DOHH2 (cell line): ENCODE data around the gene ENPP6.

ENCODE experiments used
- H3F3A ChIP-seq: fragments of 200-600 bp; sonication (generic), shearing (Covaris generic); 2 replicates; pipeline ENCODE4 v1.6.0; 2016; ENCODE audit warnings: antibody characterized with exemption, mild to moderate bottlenecking; ENCODE audit not compliant: control insufficient read depth, insufficient read depth
- H3K27ac ChIP-seq: fragments of 200-600 bp; sonication (generic); 2 replicates; pipeline ENCODE4 v1.5.1; 2014; ENCODE audit warnings: low read depth, mild to moderate bottlenecking, low read length, moderate library complexity
- H3K27me3 ChIP-seq: fragments of 200-600 bp; sonication (generic); 2 replicates; pipeline ENCODE4 v1.6.1; 2014; ENCODE audit warnings: mild to moderate bottlenecking, low read length, mixed read lengths; ENCODE audit not compliant: control insufficient read depth
- H3K36me3 ChIP-seq: fragments of 200-600 bp; sonication (generic); 2 replicates; pipeline ENCODE4 v1.6.1; 2014; ENCODE audit warnings: mild to moderate bottlenecking, low read length, moderate library complexity, mixed read lengths; ENCODE audit not compliant: control insufficient read depth
- H3K4me1 ChIP-seq: fragments of 200-600 bp; sonication (generic); 2 replicates; pipeline ENCODE4 v1.6.1; 2014; ENCODE audit warnings: mild to moderate bottlenecking, low read length, mixed read lengths; ENCODE audit not compliant: control insufficient read depth
- H3K4me2 ChIP-seq: fragments of 200-600 bp; sonication (generic); 2 replicates; pipeline ENCODE4 v1.6.0; 2014; ENCODE audit warnings: mild to moderate bottlenecking, low read length, moderate library complexity
- H3K4me3 ChIP-seq: fragments of 200-600 bp; sonication (generic); 2 replicates; pipeline ENCODE4 v1.5.1; 2014; ENCODE audit warnings: mild to moderate bottlenecking, low read length, mixed read lengths
- H3K79me2 ChIP-seq: fragments of 200-600 bp; sonication (generic); 2 replicates; pipeline ENCODE4 v1.6.1; 2014; ENCODE audit warnings: mild to moderate bottlenecking, low read length, mixed read lengths; ENCODE audit not compliant: control insufficient read depth
- H3K9me2 ChIP-seq: fragments of 200-600 bp; sonication (generic); replicated peaks from 2 replicates; pipeline ENCODE4 v1.6.1; 2014; ENCODE audit warnings: mild to moderate bottlenecking, low read length, mixed read lengths; ENCODE audit not compliant: control insufficient read depth
- H3K9me3 ChIP-seq: fragments of 200-600 bp; sonication (generic); 2 replicates; pipeline ENCODE4 v1.6.1; 2014; ENCODE audit warnings: antibody characterized with exemption, low read length, mixed read lengths; ENCODE audit not compliant: control insufficient read depth, insufficient read depth
- H4K20me1 ChIP-seq: fragments of 200-600 bp; sonication (generic); 2 replicates; pipeline ENCODE4 v1.6.0; 2014; ENCODE audit warnings: low read depth, mild to moderate bottlenecking, antibody characterized with exemption, low read length, moderate library complexity; ENCODE audit not compliant: control insufficient read depth, insufficient read depth
- EZH2phosphoT487 ChIP-seq: fragments of 200-600 bp; sonication (generic); IDR thresholded peaks from 2 replicates; pipeline ENCODE4 v1.6.1; 2017; ENCODE audit warnings: borderline replicate concordance, mild to moderate bottlenecking, antibody characterized with exemption, low read length, moderate library complexity, mixed read lengths
- TF ChIP-seq, protein P1 (sequence below): fragments of 200-600 bp; sonication (generic); IDR thresholded peaks from one replicate; pipeline ENCODE4 v1.5.1; 2014; ENCODE audit warnings: antibody characterized with exemption, mild to moderate bottlenecking, low read depth, low read length; ENCODE audit not compliant: poor library complexity, severe bottlenecking

Gene ENPP6

DNA sequence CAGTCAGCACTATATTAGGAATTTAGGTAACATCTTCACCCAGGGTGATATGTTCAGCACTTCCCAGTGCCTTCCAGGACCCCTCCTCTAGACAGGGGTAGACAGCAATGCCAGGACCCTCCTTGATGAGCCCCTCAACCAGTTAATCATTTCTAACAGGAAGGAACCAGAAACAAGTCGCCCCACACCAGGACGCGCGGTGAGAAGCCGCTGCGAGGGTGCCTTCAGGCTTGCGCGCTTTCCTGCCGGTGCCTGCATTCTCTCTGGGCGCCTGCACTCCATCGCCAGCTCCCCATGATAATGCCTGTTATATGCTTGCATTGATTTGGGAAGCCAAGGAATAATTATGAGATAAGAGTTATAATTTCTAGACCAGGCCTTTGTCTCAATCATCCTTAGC lies 116.0 kb downstream of the ENPP6 start:
- Histone ChIP-seq H4K20me1 (no peaks in the 10 kb centered on the region), H3K27me3 (no peaks in the 10 kb centered on the region), H3K9me2 (no peaks in the 10 kb centered on the region), H3K4me2 (no peak overlapping the region), H3F3A (no peaks in the 10 kb centered on the region), H3K4me3 (no peak overlapping the region), H3K4me1 (no peaks in the 10 kb centered on the region), H3K9me3 (no peaks in the 10 kb centered on the region), H3K36me3 (no peaks in the 10 kb centered on the region), H3K27ac (no peak overlapping the region), H3K79me2 (no peaks in the 10 kb centered on the region)
- TF ChIP-seq, protein P1, sequence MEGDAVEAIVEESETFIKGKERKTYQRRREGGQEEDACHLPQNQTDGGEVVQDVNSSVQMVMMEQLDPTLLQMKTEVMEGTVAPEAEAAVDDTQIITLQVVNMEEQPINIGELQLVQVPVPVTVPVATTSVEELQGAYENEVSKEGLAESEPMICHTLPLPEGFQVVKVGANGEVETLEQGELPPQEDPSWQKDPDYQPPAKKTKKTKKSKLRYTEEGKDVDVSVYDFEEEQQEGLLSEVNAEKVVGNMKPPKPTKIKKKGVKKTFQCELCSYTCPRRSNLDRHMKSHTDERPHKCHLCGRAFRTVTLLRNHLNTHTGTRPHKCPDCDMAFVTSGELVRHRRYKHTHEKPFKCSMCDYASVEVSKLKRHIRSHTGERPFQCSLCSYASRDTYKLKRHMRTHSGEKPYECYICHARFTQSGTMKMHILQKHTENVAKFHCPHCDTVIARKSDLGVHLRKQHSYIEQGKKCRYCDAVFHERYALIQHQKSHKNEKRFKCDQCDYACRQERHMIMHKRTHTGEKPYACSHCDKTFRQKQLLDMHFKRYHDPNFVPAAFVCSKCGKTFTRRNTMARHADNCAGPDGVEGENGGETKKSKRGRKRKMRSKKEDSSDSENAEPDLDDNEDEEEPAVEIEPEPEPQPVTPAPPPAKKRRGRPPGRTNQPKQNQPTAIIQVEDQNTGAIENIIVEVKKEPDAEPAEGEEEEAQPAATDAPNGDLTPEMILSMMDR: no peak
- TF ChIP-seq EZH2phosphoT487: no peak

DNA sequence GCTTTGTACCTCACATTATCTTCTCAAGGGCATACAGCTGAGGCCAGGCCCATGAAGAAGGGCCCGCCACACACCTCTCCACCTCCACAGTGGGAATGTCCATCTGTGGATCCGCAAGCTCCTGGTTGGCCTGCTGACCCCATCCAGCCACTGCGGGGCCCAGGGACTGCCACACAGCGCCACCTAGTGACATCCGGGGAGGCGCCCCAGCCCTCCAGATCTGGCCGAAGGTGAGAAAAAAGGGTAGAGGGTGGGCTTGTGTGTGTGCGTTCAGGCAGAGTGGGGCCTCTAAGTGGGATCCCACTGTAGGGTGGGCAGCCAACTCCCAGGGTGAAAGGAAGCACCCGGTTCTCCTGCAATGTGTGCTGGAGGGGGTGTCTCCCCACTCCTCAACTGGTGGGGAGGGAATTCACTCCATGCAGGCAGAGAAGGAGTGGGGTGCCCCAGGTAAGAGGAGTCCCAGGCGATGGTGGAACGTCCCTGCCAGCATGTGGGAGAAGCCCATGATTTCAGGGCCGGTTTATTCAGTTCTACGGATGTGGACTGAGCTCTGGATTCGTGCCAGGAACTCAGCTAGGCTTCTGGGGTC lies 117.3 kb downstream of the ENPP6 start:
- no peak overlapping the region for H3K27ac ChIP-seq
- no peaks in the 10 kb centered on the region for H3F3A ChIP-seq
- H3K79me2 ChIP-seq: no peaks in the 10 kb centered on the region
- no peak for TF ChIP-seq EZH2phosphoT487
- TF ChIP-seq, protein P1: peak; percentile 99
- no peak overlapping the region for H3K4me3 ChIP-seq
- H3K9me3 ChIP-seq: no peaks in the 10 kb centered on the region
- H3K4me1 ChIP-seq: no peaks in the 10 kb centered on the region
- H4K20me1 ChIP-seq: no peaks in the 10 kb centered on the region
- H3K9me2 ChIP-seq: no peaks in the 10 kb centered on the region
- H3K4me2 ChIP-seq: no peak overlapping the region
- H3K36me3 ChIP-seq: no peaks in the 10 kb centered on the region
- no peaks in the 10 kb centered on the region for H3K27me3 ChIP-seq

DNA sequence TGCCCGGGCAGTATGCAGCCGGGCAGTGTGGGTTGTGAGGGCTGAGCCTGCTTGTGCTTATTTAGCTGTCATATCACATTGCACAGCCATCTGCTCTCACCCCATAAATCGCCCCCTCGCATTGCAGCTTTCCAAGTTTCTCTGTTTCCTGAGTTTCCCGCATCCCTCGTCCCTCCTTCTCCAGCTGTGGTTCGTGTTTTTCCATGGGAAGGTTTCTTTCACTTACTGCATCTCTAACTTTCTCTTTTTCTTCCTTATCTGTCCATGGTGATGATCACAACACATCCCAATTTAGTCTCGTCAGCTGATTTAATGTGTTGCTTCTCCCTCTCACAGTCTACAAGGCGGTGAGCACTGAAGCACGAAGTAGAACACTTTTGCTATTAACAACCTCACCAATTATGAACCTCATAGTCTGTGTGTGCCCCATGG lies 118.1 kb downstream of the ENPP6 start:
- Histone ChIP-seq H3K9me2 (no peaks in the 10 kb centered on the region), H3K4me1 (no peaks in the 10 kb centered on the region), H3K27me3 (no peaks in the 10 kb centered on the region), H3K79me2 (no peaks in the 10 kb centered on the region), H3K27ac (no peak overlapping the region), H3K36me3 (no peaks in the 10 kb centered on the region), H3K4me2 (no peak overlapping the region), H3K4me3 (no peak overlapping the region), H3K9me3 (no peaks in the 10 kb centered on the region), H4K20me1 (no peaks in the 10 kb centered on the region), H3F3A (no peaks in the 10 kb centered on the region)
- TF ChIP-seq, protein P1: no peak
- no peak for TF ChIP-seq EZH2phosphoT487
